ENCODE data around the gene CRYBG3.

Gene CRYBG3

DNA sequence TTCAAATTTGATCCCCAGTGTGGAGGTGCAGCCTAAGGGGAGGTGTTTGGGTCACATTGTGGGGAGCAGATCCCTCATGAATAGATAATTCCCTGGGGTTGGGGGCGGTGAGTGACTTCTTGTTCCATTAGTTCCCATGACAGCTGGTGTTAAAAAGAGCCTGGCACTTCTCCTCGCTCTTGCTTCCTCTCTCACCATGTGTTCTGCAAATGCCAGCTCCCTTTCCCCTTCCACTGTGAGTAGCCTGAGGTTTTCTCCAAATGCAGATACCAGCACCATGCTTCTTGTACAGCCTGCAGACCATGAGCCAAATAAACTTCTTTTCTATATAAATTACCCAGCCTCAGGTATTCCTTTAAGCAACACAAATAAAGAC, 127.3 kb downstream of the CRYBG3 start:
- no peak for DNase-seq

GRCh38 chr3:97949743-97950142, 127.9 kb downstream of the CRYBG3 start:
- DNase-seq, result no peak

DNA sequence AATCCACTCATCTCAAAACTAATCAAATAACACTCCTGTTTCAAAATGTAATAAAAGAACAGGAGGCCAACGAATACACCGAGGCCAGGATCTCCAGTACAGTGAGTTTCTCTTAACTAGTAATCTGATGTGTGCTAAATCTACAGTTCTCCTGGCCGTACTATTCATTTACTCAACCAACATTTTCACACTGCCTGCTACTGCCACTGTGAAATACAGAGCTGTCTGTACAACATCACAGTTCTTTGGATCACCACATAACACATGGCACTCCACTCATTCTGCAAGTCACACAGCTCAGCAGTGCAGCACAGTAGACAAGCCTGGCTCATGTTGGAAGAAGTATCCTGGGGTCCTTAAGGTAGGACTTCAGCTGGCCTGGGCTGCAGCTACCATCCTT, 128.5 kb downstream of the CRYBG3 start:
- no peak for DNase-seq

- DNase-seq, result peak; percentile 88
Observed at GRCh38 chr3:97952280-97952679, 130.5 kb downstream of the CRYBG3 start.

DNA sequence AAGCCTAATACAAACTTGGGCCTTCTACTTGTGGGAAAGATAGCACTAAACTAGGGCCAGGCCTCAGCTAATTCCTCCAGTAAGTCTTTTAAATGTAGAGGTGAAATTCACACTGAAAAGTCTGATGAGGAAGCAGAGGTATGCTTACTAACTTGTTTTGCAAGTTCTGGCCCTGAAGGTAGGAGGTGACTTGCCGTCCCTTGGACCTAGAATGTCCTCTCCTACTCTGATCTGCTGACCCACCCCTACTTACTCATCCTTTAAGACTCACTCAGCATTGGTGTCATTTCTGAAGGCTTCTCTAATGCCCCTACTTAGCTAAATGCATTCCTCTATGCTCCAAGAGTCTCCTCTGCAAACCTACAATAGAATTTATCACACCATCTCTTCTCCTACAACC, 131.1 kb downstream of the CRYBG3 start:
- DNase-seq, result peak; percentile 19

DNA sequence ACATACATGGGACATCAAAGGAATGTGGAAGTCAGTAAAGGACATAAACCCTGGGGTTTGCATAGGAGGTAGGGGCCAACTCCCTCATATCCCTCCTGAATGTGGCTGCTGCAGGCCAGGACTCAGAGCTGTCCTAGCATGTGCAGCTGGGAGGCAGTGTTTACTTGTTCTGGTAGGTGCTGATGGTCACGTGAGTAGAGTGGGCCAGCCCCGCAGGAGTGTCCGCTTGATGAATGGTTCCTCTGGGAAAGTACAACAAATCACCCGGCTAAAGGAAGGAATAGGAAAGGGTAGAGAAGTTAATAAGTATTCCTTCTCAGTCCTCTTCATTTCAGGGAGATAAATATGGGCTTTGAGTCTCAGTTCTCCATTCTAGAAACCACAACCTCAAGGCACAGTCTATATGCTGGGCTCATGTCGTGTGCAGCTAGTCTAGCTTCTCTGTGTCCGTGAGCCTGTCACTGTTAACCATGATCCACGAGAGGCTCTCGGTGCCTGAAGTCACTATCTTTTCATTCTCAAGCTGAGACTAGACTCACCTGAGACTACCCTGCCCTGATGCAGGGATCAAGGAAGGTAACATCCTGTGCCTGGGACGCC, 132.5 kb downstream of the CRYBG3 start:
- peak; percentile 46 for DNase-seq

- no peak for DNase-seq
Observed at GRCh38 chr3:97956051-97956450, 134.2 kb downstream of the CRYBG3 start.

- peak; percentile 19 for DNase-seq
Observed at GRCh38 chr3:97957617-97958311, 136.0 kb downstream of the CRYBG3 start.

DNA sequence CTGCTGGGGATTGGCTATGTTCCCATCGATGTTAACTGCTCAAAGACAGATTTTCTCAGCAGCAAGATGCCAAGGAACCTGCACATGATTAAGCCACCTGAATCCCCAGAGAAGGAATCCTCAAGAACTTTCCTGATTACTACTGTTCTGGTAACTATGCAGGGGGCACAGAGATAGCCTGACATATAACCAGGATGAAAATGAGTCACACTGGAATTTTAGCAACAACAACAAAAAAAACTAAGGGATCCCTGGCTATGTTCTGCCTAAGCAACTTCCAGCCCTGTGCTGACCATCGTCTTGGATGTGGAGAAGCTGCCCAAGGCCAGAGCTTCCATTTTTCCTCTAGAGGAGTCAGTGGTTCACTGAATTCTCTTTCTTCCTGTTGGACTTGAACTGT, 136.6 kb downstream of the CRYBG3 start:
- no peak for DNase-seq

- DNase-seq, result no peak
Observed at GRCh38 chr3:97958796-97959195, 137.0 kb downstream of the CRYBG3 start.

DNA sequence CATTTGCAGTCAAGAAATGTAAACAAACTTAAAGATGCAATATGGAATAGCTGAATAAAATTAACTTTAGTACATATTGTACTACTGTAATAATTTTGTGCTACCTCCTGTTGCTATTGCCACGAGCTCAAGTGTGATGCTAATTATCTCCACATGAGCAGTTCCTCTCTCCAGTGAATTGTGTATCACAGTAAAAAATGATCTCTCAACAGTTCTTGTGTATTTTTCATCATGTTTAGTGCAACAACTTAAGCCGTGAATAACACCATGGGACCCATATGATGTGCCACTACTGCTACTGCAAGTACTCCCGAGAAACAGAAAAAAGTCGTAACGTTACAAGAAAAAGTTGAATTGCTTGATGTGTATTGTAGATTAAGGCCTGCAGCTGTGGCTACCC, 138.1 kb downstream of the CRYBG3 start:
- DNase-seq, result no peak

GRCh38 chr3:97960551-97960950, 138.7 kb downstream of the CRYBG3 start:
- DNase-seq, result no peak

GRCh38 chr3:97960993-97961766, 139.4 kb downstream of the CRYBG3 start:
- no peak for DNase-seq

DNA sequence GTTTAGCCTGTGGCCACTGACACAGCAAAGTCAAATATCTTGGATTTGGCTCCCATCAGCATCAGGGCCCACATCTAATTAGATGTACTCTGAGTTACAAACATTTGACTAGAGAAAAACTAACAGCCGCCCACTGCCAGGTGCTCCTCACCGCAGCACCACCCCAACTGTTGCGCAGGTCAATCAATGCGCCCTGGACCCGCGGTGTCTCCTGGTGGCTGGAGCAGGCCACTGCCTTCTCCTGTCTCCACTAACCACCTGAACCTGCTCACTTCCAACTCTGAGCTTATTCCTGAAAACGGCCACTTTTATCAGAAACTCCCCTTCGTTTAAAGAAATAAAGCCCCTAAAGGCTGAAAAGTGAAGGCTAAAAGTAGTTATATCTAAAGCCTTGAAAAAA, 146.2 kb downstream of the CRYBG3 start:
- no peak for DNase-seq

GRCh38 chr3:97968376-97968775, 146.6 kb downstream of the CRYBG3 start:
- no peak for DNase-seq

GRCh38 chr3:97969541-97969940, 147.7 kb downstream of the CRYBG3 start:
- DNase-seq, result no peak

- no peak for DNase-seq
Observed at GRCh38 chr3:97970156-97970555, 148.3 kb downstream of the CRYBG3 start.

DNA sequence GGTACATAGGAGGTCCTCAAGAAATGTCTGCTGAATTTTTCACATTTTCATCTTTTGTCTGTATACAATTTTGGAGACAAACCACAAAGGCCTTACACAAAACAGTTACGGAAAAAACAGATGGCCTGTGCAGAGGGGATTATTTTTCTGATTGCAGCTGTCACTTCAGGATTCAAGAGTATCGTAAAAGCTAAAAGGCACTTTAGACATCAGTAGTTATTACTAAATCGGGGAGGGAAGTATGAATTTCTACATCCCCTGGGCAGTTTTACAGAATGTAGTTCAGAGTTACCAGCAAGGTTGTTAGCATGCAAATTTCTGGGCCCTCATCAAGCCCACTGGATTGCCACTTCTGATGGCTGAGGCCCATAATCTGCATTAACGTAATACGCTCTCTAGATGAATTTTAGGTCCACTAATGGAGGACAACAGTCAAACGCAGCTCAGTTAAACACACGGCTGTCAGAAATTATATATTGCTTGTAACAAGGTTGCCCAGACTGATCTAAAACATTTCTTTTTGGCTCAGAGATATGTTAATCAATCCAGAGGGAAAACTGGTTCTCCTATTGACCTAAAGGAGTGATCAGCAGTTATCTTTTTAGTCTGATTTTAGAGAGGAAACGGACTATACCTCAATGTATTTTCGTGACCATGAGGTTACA, 149.3 kb downstream of the CRYBG3 start:
- peak; percentile 12 for DNase-seq

DNA sequence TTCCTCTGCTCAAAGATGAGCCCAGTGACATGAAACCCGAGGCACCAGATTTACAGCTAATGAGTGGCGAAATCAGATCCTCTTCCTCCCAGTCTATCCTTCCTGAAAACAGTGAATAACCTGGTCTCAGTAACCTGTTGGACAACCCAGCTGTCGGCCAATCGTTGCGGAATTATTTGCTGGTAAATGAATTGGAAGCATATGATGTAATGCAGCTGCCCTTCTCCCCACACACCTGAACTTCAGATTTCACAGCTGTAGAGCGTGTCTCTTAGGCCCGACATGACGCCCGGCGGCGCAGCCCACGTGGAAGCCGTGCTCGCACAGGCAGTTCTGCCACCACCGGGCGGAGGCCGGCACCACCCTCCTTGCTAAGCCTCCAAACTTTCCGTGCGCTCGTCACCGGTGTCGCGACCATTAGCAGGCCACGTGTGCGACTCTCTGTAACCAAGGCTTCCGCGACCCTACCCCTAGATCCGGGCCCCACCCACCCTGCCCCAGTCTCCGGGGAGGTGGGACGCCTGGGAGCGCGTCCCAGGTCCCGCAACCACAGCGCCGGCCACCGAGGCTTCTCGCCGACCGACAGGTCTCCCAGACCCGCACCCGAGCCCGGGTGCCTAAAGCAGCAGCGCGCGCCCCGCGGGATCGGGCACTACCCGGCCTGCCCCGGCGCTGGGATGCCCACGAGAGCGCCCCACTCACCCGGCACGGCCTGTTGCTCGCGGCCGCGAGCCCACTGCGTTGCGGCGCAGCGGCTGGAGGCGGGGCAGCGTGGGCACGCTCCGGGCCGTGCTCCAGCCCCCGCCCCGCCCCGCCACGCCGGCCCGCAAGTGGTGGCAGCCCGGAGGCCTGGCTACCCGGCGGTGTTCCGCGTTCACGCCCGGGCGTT, 150.1 kb downstream of the CRYBG3 start, which contains the start of gene RIOX2:
Gene RIOX2 (minus strand): TSS at position 753 of the 889 bp plus-strand sequence. CDS start 4,838 bp downstream, outside the sequence.
- DNase-seq, result peak; percentile 79

- no peak for DNase-seq
Observed at GRCh38 chr3:97972976-97973375, 151.2 kb downstream of the CRYBG3 start.

- no peak for DNase-seq
Observed at GRCh38 chr3:97974996-97975395, 153.2 kb downstream of the CRYBG3 start.

- no peak for DNase-seq
Observed at GRCh38 chr3:97975466-97975865, 153.7 kb downstream of the CRYBG3 start.

Measured in suppressor macrophage treated with lipopolysaccharide for 4 hours (primary cell).